H1 (cell line): ENCODE data around the gene YEATS2.

Source experiments
- ATF2 ChIP-seq: IDR thresholded peaks from 2 replicates; pipeline ENCODE4 v1.6.1; 2012; ENCODE audit warnings: low read length, inconsistent platforms
- CHD1 ChIP-seq: IDR thresholded peaks from 2 replicates; pipeline ENCODE4 v1.6.1; 2012; ENCODE audit warnings: low read depth, low read length, improper control_type of control experiment
- CREB1 ChIP-seq: IDR thresholded peaks from 2 replicates; pipeline ENCODE4 v1.6.1; 2012; ENCODE audit warnings: inconsistent platforms
- CTCF ChIP-seq, 3 experiments: IDR thresholded peaks; 1 replicate in 2 of 3; 2 replicates in 1 of 3; pipeline versions ENCODE4 v1.5.1 to v1.6.1; 2011; ENCODE audit warnings: low read length in 3 of 3, mild to moderate bottlenecking in 3 of 3, inconsistent platforms in 2 of 3, low read depth in 1 of 3, moderate library complexity in 1 of 3; ENCODE audit not compliant: insufficient read depth in 1 of 3; ENCODE audit errors: control extremely low read depth in 1 of 3
- JUN ChIP-seq: IDR thresholded peaks from 2 replicates; pipeline ENCODE4 v1.6.1; 2011; ENCODE audit warnings: low read depth, mild to moderate bottlenecking, improper control_type of control experiment, low read length
- JUND ChIP-seq: IDR thresholded peaks from 2 replicates; pipeline ENCODE4 v1.6.1; 2011; ENCODE audit warnings: mild to moderate bottlenecking, improper control_type of control experiment, low read length
- POLR2A ChIP-seq, 2 experiments: IDR thresholded peaks; 1 replicate in 1 of 2; 2 replicates in 1 of 2; pipeline ENCODE4 v1.6.1; 2011; ENCODE audit warnings: low read depth in 2 of 2, low read length in 2 of 2, mild to moderate bottlenecking in 2 of 2; ENCODE audit errors: control extremely low read depth in 1 of 2
- RAD21 ChIP-seq, 2 experiments: IDR thresholded peaks in 1 of 2; conservative IDR thresholded peaks in 1 of 2; 2 replicates each; pipeline ENCODE4 v1.6.1; 2011; ENCODE audit warnings: low read depth in 2 of 2, low read length in 2 of 2, improper control_type of control experiment in 1 of 2, inconsistent platforms in 1 of 2, mild to moderate bottlenecking in 1 of 2, moderate library complexity in 1 of 2
- TEAD4 ChIP-seq: IDR thresholded peaks from 2 replicates; pipeline ENCODE4 v1.6.1; 2012; ENCODE audit warnings: low read depth, low read length, inconsistent platforms, mixed read lengths

GRCh38 chr3:183697123-183697609, 431 bp upstream of the YEATS2 start:
- no peak for TF ChIP-seq POLR2A (IDR thresholded peaks at IDR 0.05; ENCODE audit: control extremely low read depth in 1 of 2, low read depth in 2 of 2, low read length in 2 of 2)
- TF ChIP-seq CTCF (IDR thresholded peaks at IDR 0.05; ENCODE audit: control extremely low read depth in 1 of 3, insufficient read depth in 1 of 3, low read depth in 1 of 3, low read length in 3 of 3): no peak
- no peak for TF ChIP-seq CHD1
- TF ChIP-seq ATF2: no peak
- no peak for TF ChIP-seq CREB1
- TF ChIP-seq JUND: no peak
- no peak for TF ChIP-seq TEAD4
- no peak for TF ChIP-seq JUN
- no peak for TF ChIP-seq RAD21 (IDR thresholded peaks at IDR 0.05 in 1 of 2, conservative IDR thresholded peaks at IDR 0.05 in 1 of 2; ENCODE audit: low read depth in 2 of 2, low read length in 2 of 2)
